Measurements from ENCODE around the gene PAFAH1B1.
"Not testable (repeated sequence)": the region's sequence is repeated elsewhere in the genome, so short reads cannot be mapped to it uniquely, and the experiment has no call there.

Gene PAFAH1B1

DNA sequence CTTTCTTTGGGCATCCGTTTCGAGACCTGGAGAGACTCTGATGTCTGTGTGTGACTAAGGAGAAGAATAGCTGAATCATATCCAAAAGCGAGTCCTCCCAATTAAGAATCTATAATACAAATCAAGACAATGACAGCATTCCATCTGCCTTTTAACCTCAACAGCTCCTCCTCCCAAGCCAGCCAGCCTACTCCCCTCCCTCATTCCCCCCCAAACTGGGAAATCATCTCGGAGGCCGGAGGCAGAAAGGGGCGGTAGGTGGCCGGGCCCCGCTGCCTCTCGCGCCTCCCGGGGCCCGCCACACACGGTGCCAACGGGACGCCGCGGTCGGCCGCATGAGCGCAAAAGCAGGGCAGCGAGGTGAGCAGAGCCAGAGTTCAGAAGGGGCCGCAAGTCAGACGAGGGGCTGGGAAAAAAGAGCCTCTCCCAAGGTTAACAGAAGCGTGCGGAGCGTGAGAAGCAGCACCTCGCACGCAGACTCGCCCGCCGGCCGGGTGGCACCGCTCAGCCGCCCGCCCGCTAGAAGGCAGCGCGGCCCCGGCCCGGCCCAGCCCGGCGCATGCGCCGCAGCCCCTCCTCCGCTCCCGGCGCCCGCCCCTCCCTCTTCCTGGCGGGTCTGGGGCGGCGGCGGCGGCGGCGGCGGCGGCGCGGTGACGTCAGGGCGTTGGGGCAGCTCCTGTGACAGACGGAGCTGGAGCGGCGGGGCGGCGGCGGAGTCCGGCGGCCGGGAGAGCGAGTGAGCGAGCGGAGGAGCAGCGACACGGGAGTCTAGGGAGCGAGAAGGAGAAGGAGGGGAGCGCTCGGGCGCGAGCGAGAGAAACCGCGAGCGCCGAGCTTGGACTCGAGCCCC, at the start of gene PAFAH1B1:
Gene PAFAH1B1, plus strand, starts transcription at position 684 of the 850 bp plus-strand sequence. CDS start 44,635 bp downstream, outside the sequence.
- peak; percentile 96 for DNase-seq

GRCh38 chr17:2545393-2545792, 48.1 kb upstream of the PAFAH1B1 start:
- no peak for DNase-seq

DNA sequence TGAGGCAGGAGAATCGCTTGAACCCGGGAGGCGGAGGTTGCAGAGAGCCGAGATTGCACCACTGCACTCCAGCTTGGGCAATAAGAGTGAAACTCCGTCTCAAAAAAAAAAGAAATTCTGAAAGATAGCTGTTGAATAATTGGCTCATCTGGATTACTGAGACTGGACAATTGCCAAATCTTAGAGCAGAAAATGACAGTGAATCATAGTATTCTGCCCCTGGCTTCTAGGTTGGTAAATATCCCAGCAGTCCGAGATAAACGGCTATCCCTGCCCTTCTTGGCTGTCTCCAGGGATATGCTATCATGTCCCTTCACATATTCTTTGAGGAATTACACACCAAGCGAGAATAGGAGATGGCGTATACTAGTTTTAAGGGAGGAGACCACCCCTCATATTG, 46.3 kb upstream of the PAFAH1B1 start:
- no peak for DNase-seq

GRCh38 chr17:2548026-2548425, 45.4 kb upstream of the PAFAH1B1 start:
- DNase-seq = not testable (repeated sequence)

DNA sequence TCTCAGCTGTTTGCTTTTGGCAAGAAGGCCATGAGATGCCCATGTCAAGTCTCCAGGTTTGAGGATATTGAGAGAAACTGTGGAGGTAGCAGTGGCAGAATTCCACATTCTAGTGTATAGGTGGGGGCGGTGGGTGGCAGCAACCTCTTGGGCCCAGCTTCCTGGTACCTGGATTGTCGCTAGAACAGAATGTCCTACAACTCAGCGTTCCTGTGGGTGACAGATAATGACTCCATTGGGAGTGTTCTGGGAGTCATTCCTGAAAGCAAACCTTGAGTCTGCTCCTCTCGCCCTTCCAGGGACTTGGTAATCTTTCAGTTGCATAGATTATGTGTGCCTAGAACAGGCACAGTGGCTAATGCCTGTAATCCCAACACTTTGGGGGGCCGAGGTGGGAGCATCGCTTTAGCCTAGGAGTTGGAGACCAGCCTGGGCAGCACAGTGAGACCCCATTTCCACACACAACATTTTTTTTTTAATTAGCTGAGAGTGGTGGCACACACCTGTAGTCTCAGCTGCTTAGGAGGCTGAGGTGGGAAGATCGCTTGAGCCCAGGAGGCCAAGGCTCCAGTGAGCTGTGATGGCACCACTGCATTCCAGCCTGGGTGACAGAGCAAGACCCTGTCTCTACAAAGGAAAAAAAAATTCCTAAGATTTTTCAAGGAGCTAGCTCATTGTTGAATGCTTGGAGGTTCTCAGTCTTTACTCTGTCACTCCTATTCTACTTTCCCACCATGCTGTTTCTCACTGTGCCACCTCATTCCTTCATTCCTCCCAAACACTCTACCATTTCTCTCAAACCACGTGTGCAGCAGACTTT, 43.9 kb upstream of the PAFAH1B1 start:
- no peak for DNase-seq

DNA sequence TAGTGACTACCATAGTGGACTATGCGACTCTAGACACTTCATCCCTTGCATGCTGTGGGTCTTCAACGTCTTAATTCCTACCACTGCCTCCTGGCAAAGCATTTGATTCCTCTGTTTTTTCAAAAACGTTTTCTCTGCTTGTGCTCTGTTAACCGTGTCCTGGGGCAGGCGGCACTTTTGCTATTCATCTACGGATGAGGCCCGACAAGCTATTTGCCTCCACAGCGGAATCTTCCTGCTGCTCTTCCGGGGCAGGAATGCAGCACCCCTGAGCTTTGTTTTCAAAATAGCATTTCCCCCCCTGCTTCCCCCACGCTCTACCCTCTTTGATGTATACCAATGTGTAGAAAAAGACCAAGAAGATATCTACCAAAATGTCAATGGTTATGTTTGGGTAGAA, 42.0 kb upstream of the PAFAH1B1 start:
- DNase-seq = no peak

- DNase-seq = no peak
Measured at GRCh38 chr17:2551928-2552327, 41.5 kb upstream of the PAFAH1B1 start.

DNA sequence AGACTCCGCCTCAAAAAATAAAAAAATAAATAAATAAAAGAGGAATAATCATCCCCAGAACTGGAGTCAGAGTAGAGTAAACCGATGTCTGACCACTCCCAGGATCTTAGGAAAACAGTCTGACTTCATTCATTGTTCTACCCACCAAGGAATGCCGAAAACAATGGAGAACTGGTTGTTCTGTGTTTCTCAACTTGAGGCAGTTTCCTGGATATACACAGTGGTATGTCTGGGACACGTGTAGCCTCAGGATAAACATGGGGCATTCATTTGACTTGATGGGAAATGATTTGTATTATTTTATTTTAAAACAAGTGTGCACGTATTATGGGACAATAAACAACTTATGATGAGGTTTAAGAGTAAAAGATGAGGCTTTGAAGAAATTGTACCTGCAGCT, 32.8 kb upstream of the PAFAH1B1 start:
- no peak for DNase-seq

- DNase-seq = no peak
Measured at GRCh38 chr17:2562162-2562858, 31.1 kb upstream of the PAFAH1B1 start.

DNA sequence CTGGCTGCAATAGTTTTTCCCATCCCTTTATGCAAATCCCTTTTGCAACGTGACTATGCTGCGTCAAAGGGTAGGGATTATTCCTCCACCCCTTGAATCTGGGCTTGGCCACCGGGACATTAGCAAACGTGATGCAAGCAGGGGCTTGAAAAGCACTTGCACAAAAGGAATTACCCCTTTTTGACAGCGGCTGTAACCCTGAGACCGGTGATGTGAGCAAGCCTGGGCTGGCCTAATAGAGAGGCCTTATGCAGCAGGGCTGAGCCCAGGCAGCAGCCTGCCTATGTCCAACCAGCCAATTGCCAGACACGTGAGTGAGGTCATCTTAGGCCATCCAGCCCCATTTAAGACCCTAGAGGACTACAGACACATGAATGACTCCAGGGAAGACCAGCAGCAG, 30.4 kb upstream of the PAFAH1B1 start:
- DNase-seq = no peak

DNA sequence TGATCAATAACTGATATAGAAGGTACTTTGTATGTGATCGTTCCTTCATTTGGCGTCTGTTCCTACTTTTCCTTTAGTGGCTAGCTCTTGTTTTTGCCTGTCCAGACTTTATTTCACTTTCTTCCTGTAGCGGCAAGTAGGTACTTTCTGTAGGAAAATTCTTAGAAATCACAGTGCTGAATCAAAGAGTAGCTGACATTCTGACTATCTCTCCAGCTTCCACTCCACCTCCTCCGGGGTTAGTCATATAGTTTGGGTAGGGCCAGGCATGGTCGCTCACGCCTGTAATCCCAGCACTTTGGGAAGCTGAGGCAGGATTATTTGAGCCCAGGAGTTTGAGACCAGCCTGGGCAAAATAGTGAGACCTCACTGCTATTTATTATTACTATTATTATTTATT, 29.9 kb upstream of the PAFAH1B1 start:
- no peak for DNase-seq

DNA sequence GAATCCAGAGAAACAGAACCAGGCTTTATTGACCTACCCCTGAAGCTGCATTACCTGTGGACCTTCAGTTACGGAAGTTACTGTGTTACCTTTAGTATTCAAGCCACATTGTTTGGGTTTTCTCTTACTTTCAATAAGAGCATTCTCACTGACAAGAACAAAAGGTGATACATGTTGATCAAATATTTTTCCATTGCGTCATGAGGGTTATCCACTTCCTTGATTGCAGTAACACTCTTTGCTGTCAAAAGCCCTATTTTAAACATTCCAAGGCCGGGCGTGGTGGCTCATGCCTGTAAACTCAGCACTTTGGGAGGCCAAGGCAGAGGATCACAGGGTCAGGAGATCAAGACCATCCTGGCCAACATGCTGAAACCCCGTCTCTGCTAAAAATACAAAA, 28.6 kb upstream of the PAFAH1B1 start:
- DNase-seq = no peak

DNA sequence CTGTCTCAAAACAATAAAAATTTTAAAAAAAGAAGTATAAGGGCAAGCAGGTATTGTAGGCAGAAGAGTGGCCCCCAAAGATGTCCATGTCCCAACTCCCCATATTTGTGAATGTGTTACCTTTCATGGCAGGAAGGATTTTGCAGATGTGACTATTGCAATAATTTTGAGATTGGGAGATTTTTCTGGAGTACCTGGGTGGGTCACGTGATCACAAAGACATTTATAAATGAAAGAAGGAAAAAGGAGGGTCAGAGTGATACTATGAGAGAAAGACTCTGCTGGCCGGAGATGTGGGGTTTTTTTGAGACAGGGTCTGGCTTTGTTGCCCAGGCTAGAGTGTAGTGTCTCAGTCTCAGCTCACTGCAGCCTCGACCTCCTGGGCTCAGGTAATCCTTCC, 27.4 kb upstream of the PAFAH1B1 start:
- no peak for DNase-seq

DNA sequence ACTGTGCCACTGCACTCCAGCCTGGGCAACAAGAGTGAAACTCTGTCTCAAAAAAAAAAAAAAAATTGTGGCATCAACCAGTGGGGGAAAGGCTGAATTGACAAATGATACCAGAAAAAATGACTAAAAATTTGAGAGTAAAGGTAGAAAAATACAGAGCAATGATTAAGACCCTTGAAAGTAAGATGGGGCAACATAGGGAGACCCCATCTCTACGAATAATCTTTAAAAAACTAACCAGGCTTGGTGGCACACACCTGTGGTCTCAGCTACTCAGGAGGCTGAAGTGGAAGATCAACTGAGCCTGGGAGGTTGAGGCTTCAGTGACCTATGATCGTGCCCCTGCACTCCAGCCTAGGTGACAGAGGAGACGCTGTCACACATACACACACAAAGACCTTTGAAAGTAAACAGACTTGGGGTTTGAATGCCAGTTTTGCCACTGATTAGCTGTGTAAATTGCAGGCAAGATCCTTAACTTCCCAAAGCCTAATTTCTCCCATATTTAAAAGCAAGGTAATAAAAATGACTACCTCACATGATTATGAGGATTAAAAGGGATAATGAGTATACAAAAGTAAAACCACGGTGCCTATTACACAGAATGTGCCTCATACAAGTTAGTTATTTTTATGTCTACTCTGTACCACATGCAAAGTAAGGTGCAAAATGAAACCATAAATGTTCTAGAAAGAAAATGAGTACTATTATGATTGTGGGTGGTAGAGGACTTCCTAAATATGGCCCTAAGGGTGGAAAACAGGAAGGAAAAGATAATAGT, 21.7 kb upstream of the PAFAH1B1 start:
- DNase-seq = no peak

DNA sequence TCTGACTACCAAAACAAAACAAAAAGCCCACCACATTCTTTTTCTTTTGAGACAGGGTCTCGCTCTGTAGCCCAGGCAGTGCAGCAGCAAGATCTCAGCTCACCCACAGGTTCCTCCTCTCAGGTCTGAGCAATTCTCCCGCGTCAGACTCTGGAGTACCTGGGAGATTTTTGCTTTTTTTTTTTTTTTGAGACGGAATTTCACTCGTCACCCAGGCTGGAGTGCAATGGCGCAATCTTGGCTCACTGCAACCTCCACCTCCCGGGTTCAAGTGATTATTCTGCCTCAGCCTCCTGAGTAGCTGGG, 21.2 kb upstream of the PAFAH1B1 start:
- DNase-seq = not testable (repeated sequence)

DNA sequence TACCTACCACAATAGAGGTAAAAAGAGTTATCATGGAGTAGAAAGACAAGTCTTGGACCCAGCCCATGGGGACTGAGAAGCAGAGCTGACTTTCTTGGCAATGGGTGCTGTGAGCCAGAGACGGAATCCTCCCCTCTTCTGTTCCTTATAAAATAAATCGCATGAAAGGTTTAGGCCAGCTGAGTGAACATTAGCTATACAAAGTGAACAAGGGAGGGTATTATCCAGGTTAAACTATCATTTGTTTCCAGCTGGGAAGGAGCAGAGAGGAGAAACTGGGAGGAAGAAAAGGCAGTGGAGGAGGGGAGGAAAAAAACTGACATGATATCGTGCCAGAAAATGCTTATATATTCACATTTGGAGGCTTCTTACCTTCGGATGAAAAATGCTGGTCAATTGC, 13.3 kb upstream of the PAFAH1B1 start:
- DNase-seq = no peak

DNA sequence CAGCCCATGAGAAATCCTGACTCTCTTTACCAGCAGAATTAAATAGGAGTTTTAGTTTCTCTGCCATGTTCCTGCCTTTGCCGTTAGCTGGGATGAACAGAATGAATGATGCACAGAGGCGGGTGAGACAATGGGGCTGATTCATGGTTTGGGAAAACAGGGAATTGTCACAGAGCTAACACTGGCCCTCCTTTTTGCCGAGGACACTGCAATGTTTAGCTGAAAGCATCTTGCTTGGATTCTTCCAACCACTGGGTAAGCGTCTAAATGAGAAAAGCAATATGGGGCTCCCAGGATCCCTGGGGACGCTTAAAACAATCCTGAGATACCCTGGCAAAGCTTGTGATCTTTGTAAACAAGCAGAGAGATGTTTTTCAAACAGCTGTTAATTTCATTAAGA, 12.8 kb upstream of the PAFAH1B1 start:
- no peak for DNase-seq

- DNase-seq = no peak
Measured at GRCh38 chr17:2582493-2582892, 11.0 kb upstream of the PAFAH1B1 start.

- no peak for DNase-seq
Measured at GRCh38 chr17:2591040-2591640, 2.3 kb upstream of the PAFAH1B1 start.

DNA sequence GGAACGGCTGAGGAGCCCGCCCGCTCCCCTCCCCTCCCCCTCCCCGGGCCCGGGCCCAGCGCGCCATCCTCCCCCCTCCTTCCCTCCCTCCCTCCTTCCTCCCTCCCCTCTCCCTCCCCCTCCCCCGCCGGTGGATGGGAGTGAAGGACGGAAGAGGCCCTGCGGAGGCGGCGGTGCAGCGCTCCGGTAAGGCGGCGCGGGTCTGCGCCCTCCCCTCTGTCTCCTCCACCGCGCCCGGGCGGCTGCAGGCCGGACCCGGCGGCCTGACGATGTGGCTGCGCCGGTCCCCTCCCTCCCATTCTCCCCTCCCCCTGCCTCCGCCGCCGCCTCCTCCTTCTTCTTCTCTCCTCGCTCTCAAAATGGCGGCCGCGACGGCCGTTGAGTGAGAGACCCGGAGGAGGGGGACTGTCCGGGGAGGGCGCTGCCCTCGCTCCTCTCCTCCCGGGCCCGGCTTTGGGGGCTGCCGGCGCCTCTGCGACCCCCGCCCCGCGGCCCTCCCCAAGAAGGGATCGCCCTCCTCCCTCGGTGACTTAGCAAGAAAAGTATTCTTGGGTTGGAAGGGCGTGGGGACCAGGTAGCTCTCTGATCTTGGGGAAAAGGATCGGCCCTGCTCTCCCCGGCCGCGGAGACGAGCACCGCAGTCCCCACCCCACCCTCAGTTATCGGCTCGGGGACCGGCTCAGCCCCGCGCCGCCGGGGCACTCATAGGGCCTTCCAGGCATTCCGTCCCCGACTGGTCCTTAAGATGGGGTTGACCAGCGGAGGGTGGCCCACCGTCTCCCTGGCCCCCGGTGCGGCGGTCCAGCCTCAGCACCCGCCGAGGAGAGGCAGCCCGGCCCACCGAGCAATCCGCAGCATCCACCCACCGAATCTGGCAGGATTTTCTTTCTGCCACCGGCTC, 617 bp downstream of the PAFAH1B1 start:
- DNase-seq = peak; percentile 89

Data from femur (tissue), 1 donor.